ENCODE results near the gene SNCG. TPM values are rescaled to one million over a fixed set of nuclear protein-coding genes. Genes with fewer than 3 reads are reported as not detected.

Gene SNCG
- polyA plus RNA-seq, 1 donor from 2014 or later = 6.1 TPM

DNA sequence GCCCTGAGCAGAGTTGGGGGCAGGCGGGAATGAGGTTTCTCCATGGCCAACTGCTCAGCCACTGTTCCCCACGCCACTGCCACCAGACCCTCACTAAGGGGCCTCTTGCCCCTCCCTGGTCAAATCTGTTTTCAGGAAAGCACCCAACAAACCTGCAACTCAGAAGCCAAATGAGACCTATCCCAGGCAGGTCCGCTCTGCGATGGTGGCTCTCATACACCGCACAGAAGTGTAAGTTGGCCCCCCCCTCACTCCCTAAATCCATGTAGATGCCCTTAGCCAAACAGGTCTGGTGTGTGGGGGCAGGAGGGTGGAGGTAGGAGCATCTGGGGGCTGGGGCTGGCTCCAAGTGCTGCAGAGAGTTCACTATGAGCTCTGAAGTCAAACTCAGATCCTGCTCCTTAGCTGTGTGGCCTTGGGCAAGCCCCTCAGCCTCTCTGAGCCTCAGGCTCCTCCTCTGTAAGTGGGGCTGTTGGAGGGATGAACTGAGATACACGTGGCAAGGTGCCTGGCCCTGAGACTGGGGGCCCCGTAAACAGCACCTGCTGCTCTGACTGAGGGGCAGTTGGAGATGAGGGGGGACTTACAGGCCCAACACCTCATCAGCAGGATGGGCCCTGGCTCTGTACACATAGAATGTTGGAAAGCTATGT lies 2.1 kb upstream of the SNCG start:
- Histone ChIP-seq H3K79me2 (replicated peaks; ENCODE audit: insufficient read depth, low read length) (no peaks in the 10 kb centered on the region), H3K27ac (ENCODE audit: low read length) (no peak overlapping the region), H3K9ac (ENCODE audit: low read length) (no peak overlapping the region), H3K4me3 (ENCODE audit: low read length) (no peak overlapping the region), H3K36me3 (ENCODE audit: insufficient read depth, low read length) (no peaks in the 10 kb centered on the region), H3K9me2 (ENCODE audit: insufficient read depth, low read length) (no peaks in the 10 kb centered on the region), H3K27me3 (ENCODE audit: insufficient read depth, low read depth, low read length) (no peaks in the 10 kb centered on the region), H3K4me2 (ENCODE audit: low read length) (no peak overlapping the region), H3K9me3 (ENCODE audit: low read length) (no peaks in the 10 kb centered on the region), H4K20me1 (ENCODE audit: insufficient read depth) (no peaks in the 10 kb centered on the region), H3F3A (ENCODE audit: insufficient read depth, low read length, poor library complexity, severe bottlenecking) (no peaks in the 10 kb centered on the region), H2AFZ (ENCODE audit: low read depth, low read length) (no peak overlapping the region)
- TF ChIP-seq RAD21 (conservative IDR thresholded peaks at IDR 0.05) (no peak), MXI1 (conservative IDR thresholded peaks at IDR 0.05; ENCODE audit: poor library complexity, severe bottlenecking) (no peak), SMC3 (conservative IDR thresholded peaks at IDR 0.05; ENCODE audit: poor library complexity) (no peak)

DNA sequence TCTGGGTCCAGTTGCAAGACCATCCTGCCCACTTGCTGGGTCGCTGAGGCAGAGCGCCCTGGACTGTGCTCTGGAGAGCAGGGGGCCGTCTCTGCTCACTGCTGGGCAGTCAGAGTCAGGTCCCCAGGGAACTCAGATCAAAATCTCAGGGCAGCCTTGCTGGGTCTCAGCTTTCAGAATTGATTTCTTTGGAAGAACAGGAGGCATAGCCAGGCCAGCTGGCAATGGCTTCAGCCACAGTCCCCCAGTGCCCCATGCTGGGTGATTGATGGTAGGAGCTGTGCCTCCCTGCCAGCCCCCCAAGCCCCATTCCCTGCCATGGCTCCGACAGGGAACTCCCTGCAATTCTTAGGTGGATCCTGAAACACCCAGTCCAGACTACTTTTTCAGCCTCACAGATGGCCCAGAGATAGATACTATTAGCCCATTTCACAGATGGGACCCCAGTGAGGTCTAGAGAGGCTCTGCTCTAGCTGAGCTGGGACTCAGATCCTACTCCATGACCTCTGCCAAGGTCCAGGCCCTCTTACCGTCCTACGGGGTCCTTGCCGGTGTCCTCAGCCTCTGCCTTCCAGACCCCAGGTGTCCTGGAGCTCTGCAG lies 1.5 kb upstream of the SNCG start:
- no peaks in the 10 kb centered on the region for H3K27me3 ChIP-seq (ENCODE audit: insufficient read depth, low read depth, low read length)
- TF ChIP-seq, protein P1, sequence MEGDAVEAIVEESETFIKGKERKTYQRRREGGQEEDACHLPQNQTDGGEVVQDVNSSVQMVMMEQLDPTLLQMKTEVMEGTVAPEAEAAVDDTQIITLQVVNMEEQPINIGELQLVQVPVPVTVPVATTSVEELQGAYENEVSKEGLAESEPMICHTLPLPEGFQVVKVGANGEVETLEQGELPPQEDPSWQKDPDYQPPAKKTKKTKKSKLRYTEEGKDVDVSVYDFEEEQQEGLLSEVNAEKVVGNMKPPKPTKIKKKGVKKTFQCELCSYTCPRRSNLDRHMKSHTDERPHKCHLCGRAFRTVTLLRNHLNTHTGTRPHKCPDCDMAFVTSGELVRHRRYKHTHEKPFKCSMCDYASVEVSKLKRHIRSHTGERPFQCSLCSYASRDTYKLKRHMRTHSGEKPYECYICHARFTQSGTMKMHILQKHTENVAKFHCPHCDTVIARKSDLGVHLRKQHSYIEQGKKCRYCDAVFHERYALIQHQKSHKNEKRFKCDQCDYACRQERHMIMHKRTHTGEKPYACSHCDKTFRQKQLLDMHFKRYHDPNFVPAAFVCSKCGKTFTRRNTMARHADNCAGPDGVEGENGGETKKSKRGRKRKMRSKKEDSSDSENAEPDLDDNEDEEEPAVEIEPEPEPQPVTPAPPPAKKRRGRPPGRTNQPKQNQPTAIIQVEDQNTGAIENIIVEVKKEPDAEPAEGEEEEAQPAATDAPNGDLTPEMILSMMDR (IDR thresholded peaks at IDR 0.05; ENCODE audit: poor library complexity, severe bottlenecking) = no peak
- no peak for TF ChIP-seq POLR2AphosphoS5 (IDR thresholded peaks at IDR 0.05)
- TF ChIP-seq TAF1 (IDR thresholded peaks at IDR 0.05; ENCODE audit: low read depth) = no peak
- no peak for TF ChIP-seq RAD21 (conservative IDR thresholded peaks at IDR 0.05)
- no peak for TF ChIP-seq EZH2 (IDR thresholded peaks at IDR 0.05; ENCODE audit: borderline replicate concordance, insufficient read depth, low read length, poor library complexity, severe bottlenecking)
- TF ChIP-seq EP300 (conservative IDR thresholded peaks at IDR 0.05; ENCODE audit: poor library complexity, severe bottlenecking) = no peak
- H4K20me1 ChIP-seq (ENCODE audit: insufficient read depth) = no peaks in the 10 kb centered on the region
- no peaks in the 10 kb centered on the region for H3K79me2 ChIP-seq (replicated peaks; ENCODE audit: insufficient read depth, low read length)
- no peak overlapping the region for H3K4me2 ChIP-seq (ENCODE audit: low read length)
- no peaks in the 10 kb centered on the region for H3K9me3 ChIP-seq (ENCODE audit: low read length)
- no peak overlapping the region for H2AFZ ChIP-seq (ENCODE audit: low read depth, low read length)
- no peaks in the 10 kb centered on the region for H3K36me3 ChIP-seq (ENCODE audit: insufficient read depth, low read length)
- no peak overlapping the region for H3K27ac ChIP-seq (ENCODE audit: low read length)
- H3K9ac ChIP-seq (ENCODE audit: low read length) = no peak overlapping the region
- H3F3A ChIP-seq (ENCODE audit: insufficient read depth, low read length, poor library complexity, severe bottlenecking) = no peaks in the 10 kb centered on the region
- H3K9me2 ChIP-seq (ENCODE audit: insufficient read depth, low read length) = no peaks in the 10 kb centered on the region
- H3K4me3 ChIP-seq (ENCODE audit: low read length) = no peak overlapping the region

DNA sequence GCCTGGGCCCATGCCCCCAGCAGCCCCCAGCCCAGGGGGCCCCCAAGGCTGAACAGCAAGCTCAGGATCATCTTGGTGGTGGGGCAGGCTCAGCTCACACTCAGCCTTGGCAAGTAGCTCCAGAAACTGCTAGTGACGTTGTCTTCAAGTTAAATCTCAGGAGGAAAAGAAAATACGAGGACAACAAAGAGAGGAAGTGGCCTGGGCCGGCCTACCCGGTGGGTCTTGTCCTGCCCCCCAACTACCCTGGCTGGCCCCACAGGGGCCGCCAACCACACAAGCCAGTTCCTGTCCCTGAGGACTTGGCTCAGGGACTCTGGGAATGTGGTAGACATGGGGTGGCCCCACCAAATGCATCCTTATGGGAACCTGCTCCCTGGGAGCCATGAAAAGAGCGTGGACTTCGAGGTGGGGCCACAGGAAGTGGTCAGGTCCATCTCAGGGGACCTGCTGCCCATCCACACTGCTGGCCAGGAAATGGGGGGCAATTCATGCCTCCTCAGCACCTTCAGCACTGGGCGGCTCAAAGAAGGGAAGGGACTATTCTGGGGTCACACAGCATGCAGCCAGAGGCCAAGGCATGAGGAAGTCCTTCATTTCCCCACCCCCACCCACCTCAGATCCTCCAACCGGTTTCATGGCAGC lies 806 bp upstream of the SNCG start, which contains the start of gene MMRN2:
TSS of gene MMRN2 (minus strand) at position 145 of the 645 bp plus-strand sequence. CDS start at position 71, 74 bp downstream.
- H3K27ac ChIP-seq (ENCODE audit: low read length) = no peak within 1 kb of the TSS

More for the DNA sequence above, 806 bp upstream of the SNCG start, which contains the start of gene MMRN2:
- Histone ChIP-seq H2AFZ (ENCODE audit: low read depth, low read length) (no peak within 1 kb of the TSS), H3K9ac (ENCODE audit: low read length) (no peak within 1 kb of the TSS), H3K9me3 (ENCODE audit: low read length) (no peaks in the 10 kb centered on the region), H3K27me3 (ENCODE audit: insufficient read depth, low read depth, low read length) (no peaks in the 10 kb centered on the region), H3K36me3 (ENCODE audit: insufficient read depth, low read length) (no peaks in the 10 kb centered on the region), H3F3A (ENCODE audit: insufficient read depth, low read length, poor library complexity, severe bottlenecking) (no peaks in the 10 kb centered on the region), H3K79me2 (replicated peaks; ENCODE audit: insufficient read depth, low read length) (no peaks in the 10 kb centered on the region), H3K9me2 (ENCODE audit: insufficient read depth, low read length) (no peaks in the 10 kb centered on the region), H3K4me2 (ENCODE audit: low read length) (no peak within 1 kb of the TSS), H3K4me3 (ENCODE audit: low read length) (no peak within 1 kb of the TSS), H4K20me1 (ENCODE audit: insufficient read depth) (no peaks in the 10 kb centered on the region)
- no peak for TF ChIP-seq SMC3 (conservative IDR thresholded peaks at IDR 0.05; ENCODE audit: poor library complexity)
- no peak for TF ChIP-seq TAF1 (IDR thresholded peaks at IDR 0.05; ENCODE audit: low read depth)
- TF ChIP-seq EP300 (conservative IDR thresholded peaks at IDR 0.05; ENCODE audit: poor library complexity, severe bottlenecking) = no peak
- no peak for TF ChIP-seq EZH2 (IDR thresholded peaks at IDR 0.05; ENCODE audit: borderline replicate concordance, insufficient read depth, low read length, poor library complexity, severe bottlenecking)
- TF ChIP-seq RAD21 (conservative IDR thresholded peaks at IDR 0.05) = no peak
- TF ChIP-seq, protein P2, sequence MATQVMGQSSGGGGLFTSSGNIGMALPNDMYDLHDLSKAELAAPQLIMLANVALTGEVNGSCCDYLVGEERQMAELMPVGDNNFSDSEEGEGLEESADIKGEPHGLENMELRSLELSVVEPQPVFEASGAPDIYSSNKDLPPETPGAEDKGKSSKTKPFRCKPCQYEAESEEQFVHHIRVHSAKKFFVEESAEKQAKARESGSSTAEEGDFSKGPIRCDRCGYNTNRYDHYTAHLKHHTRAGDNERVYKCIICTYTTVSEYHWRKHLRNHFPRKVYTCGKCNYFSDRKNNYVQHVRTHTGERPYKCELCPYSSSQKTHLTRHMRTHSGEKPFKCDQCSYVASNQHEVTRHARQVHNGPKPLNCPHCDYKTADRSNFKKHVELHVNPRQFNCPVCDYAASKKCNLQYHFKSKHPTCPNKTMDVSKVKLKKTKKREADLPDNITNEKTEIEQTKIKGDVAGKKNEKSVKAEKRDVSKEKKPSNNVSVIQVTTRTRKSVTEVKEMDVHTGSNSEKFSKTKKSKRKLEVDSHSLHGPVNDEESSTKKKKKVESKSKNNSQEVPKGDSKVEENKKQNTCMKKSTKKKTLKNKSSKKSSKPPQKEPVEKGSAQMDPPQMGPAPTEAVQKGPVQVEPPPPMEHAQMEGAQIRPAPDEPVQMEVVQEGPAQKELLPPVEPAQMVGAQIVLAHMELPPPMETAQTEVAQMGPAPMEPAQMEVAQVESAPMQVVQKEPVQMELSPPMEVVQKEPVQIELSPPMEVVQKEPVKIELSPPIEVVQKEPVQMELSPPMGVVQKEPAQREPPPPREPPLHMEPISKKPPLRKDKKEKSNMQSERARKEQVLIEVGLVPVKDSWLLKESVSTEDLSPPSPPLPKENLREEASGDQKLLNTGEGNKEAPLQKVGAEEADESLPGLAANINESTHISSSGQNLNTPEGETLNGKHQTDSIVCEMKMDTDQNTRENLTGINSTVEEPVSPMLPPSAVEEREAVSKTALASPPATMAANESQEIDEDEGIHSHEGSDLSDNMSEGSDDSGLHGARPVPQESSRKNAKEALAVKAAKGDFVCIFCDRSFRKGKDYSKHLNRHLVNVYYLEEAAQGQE (IDR thresholded peaks at IDR 0.05; ENCODE audit: borderline replicate concordance) = no peak
- no peak for TF ChIP-seq POLR2AphosphoS5 (IDR thresholded peaks at IDR 0.05)
